H9 (cell line): ENCODE results near the gene RASSF5. TPM values are rescaled to one million over a fixed set of nuclear protein-coding genes. Genes with fewer than 3 reads are reported as not detected.

Source experiments
- DNase-seq: peaks from one replicate; pipeline ENCODE4 v3.0.0-alpha.2; 2017
- H2AFZ ChIP-seq: one replicate; pipeline ENCODE4 v1.6.1; 2013; ENCODE audit warnings: mild to moderate bottlenecking, low read length, control low read depth, moderate library complexity
- H2AK5ac ChIP-seq: 2 replicates; pipeline ENCODE4 v1.6.1; 2013; ENCODE audit warnings: low read length, control low read depth, mixed read lengths; ENCODE audit not compliant: insufficient read length
- H2BK120ac ChIP-seq: one replicate; pipeline ENCODE4 v1.6.1; 2013; ENCODE audit warnings: low read depth, mild to moderate bottlenecking, low read length, control low read depth, inconsistent platforms; ENCODE audit not compliant: poor library complexity, severe bottlenecking
- H2BK12ac ChIP-seq: 2 replicates; pipeline ENCODE4 v1.6.1; 2013; ENCODE audit warnings: low read length, control low read depth, mixed read lengths, low read depth; ENCODE audit not compliant: insufficient read length
- H2BK15ac ChIP-seq: 2 replicates; pipeline ENCODE4 v1.6.1; 2013; ENCODE audit warnings: low read depth, low read length, control low read depth
- H2BK20ac ChIP-seq: one replicate; pipeline ENCODE4 v1.6.1; 2013; ENCODE audit warnings: low read depth, mild to moderate bottlenecking, low read length, control low read depth, inconsistent platforms; ENCODE audit not compliant: poor library complexity, severe bottlenecking
- H2BK5ac ChIP-seq: 2 replicates; pipeline ENCODE4 v1.6.1; 2013; ENCODE audit warnings: low read length, control low read depth, mixed read lengths; ENCODE audit not compliant: insufficient read length
- H3K14ac ChIP-seq: 2 replicates; pipeline ENCODE4 v1.6.1; 2013; ENCODE audit warnings: low read length, control low read depth; ENCODE audit not compliant: insufficient read depth
- H3K18ac ChIP-seq: 2 replicates; pipeline ENCODE4 v1.6.1; 2013; ENCODE audit warnings: low read depth, mild to moderate bottlenecking, mixed read lengths, low read length, control low read depth; ENCODE audit not compliant: insufficient read length
- H3K23ac ChIP-seq: 2 replicates; pipeline ENCODE4 v1.6.1; 2013; ENCODE audit warnings: low read length, control low read depth, mixed read lengths, low read depth; ENCODE audit not compliant: insufficient read length
- H3K23me2 ChIP-seq: 2 replicates; pipeline ENCODE4 v1.6.1; 2013; ENCODE audit warnings: low read depth, mild to moderate bottlenecking, mixed read lengths, low read length, control low read depth; ENCODE audit not compliant: insufficient read length, poor library complexity, severe bottlenecking
- H3K27ac ChIP-seq: 2 replicates; pipeline ENCODE4 v1.5.1; 2013; ENCODE audit warnings: low read length, control low read depth, mixed read lengths, low read depth; ENCODE audit not compliant: insufficient read length
- H3K27me3 ChIP-seq: 2 replicates; pipeline ENCODE4 v1.6.1; 2013; ENCODE audit warnings: low read length, control low read depth, inconsistent platforms; ENCODE audit not compliant: insufficient read depth
- H3K4ac ChIP-seq: 2 replicates; pipeline ENCODE4 v1.6.1; 2013; ENCODE audit warnings: low read depth, mild to moderate bottlenecking, control low read depth, inconsistent platforms, low read length, moderate library complexity
- H3K4me1 ChIP-seq: 2 replicates; pipeline ENCODE4 v1.6.1; 2013; ENCODE audit warnings: low read length, control low read depth, inconsistent platforms; ENCODE audit not compliant: insufficient read depth
- H3K4me2 ChIP-seq: 2 replicates; pipeline ENCODE4 v1.6.1; 2013; ENCODE audit warnings: low read length, control low read depth, mixed read lengths; ENCODE audit not compliant: insufficient read length, insufficient read depth
- H3K56ac ChIP-seq: 2 replicates; pipeline ENCODE4 v1.6.1; 2013; ENCODE audit warnings: low read depth, mild to moderate bottlenecking, mixed read lengths, low read length, control low read depth; ENCODE audit not compliant: insufficient read length
- H3K79me1 ChIP-seq: 2 replicates; pipeline ENCODE4 v1.6.1; 2013; ENCODE audit warnings: low read depth, mild to moderate bottlenecking, moderate library complexity, low read length, control low read depth, inconsistent platforms; ENCODE audit not compliant: insufficient read depth, poor library complexity, severe bottlenecking
- H3K79me2 ChIP-seq: 2 replicates; pipeline ENCODE4 v1.6.1; 2013; ENCODE audit warnings: low read length, control low read depth, inconsistent platforms; ENCODE audit not compliant: insufficient read depth
- H3K9ac ChIP-seq: 2 replicates; pipeline ENCODE4 v1.6.1; 2013; ENCODE audit warnings: low read length, control low read depth, mixed read lengths; ENCODE audit not compliant: insufficient read length; ENCODE audit errors: extremely low read depth
- H3K9me3 ChIP-seq: one replicate; pipeline ENCODE4 v1.6.1; 2013; ENCODE audit warnings: low read depth, low read length, inconsistent platforms; ENCODE audit not compliant: control insufficient read depth
- H3T11ph ChIP-seq: one replicate; pipeline ENCODE4 v1.6.1; 2013; ENCODE audit warnings: mild to moderate bottlenecking, low read length, control low read depth, inconsistent platforms
- H4K20me1 ChIP-seq: one replicate; pipeline ENCODE4 v1.6.1; 2013; ENCODE audit not compliant: control insufficient read depth, insufficient read length, insufficient read depth
- H4K5ac ChIP-seq: 2 replicates; pipeline ENCODE4 v1.6.1; 2013; ENCODE audit warnings: low read depth, mild to moderate bottlenecking, mixed read lengths, low read length, control low read depth; ENCODE audit not compliant: insufficient read length
- H4K8ac ChIP-seq: replicated peaks from 2 replicates; pipeline ENCODE4 v1.6.1; 2013; ENCODE audit warnings: low read length, control low read depth, mixed read lengths, low read depth; ENCODE audit not compliant: insufficient read length
- H4K91ac ChIP-seq: 2 replicates; pipeline ENCODE4 v1.6.1; 2013; ENCODE audit warnings: low read depth, mild to moderate bottlenecking, moderate library complexity, mixed read lengths, low read length, control low read depth; ENCODE audit not compliant: insufficient read length
- H3K27ac Mint-ChIP-seq, 3 experiments: 2 replicates in 2 of 3; 3 replicates in 1 of 3; pipeline ENCODE4 v1.8.0; 2020 to 2021; ENCODE audit warnings: mixed read lengths in 3 of 3, mild to moderate bottlenecking in 1 of 3, moderate library complexity in 1 of 3
- H3K27me3 Mint-ChIP-seq: 2 replicates; pipeline ENCODE4 v1.8.0; 2021; ENCODE audit warnings: low read depth, mild to moderate bottlenecking, moderate library complexity, mixed read lengths
- H3K36me3 Mint-ChIP-seq, 3 experiments: 2 replicates in 2 of 3; 3 replicates in 1 of 3; pipeline ENCODE4 v1.8.0; 2020 to 2021; ENCODE audit warnings: low read depth in 3 of 3, mixed read lengths in 3 of 3; ENCODE audit not compliant: insufficient read depth in 1 of 3
- H3K4me1 Mint-ChIP-seq, 2 experiments: 2 replicates each; pipeline ENCODE4 v1.8.0; 2020; ENCODE audit warnings: mixed read lengths in 2 of 2
- H3K4me3 Mint-ChIP-seq, 2 experiments: 2 replicates in 1 of 2; 3 replicates in 1 of 2; pipeline ENCODE4 v1.8.0; 2020 to 2021; ENCODE audit warnings: mild to moderate bottlenecking in 2 of 2, mixed read lengths in 2 of 2, moderate library complexity in 1 of 2
- H3K9me3 Mint-ChIP-seq, 2 experiments: 2 replicates in 1 of 2; 3 replicates in 1 of 2; pipeline ENCODE4 v1.8.0; 2020; ENCODE audit warnings: mild to moderate bottlenecking in 2 of 2, mixed read lengths in 2 of 2, moderate library complexity in 1 of 2
- WGBS: extraction: QIAGEN DNeasy Blood & Tissue Kit; methylation state at CpG from one replicate; pipeline ENCODE4 v1.1.7; 2013; ENCODE audit warnings: missing lambda C conversion rate, low lambda C conversion rate, mixed read lengths; ENCODE audit not compliant: insufficient read length; ENCODE audit errors: extremely low coverage; 5-methylcytosine and 5-hydroxymethylcytosine counted together
- total RNA-seq: library from RNA; stranded (reverse); gene quantifications from 2 replicates; pipeline ENCODE4 v1.2.1, GENCODE V29; 2021
- TF ChIP-seq, protein P1 (sequence below): fragments of 200-600 bp; sonication (generic); conservative IDR thresholded peaks from 3 replicates; pipeline ENCODE4 v1.8.0; 2021; ENCODE audit warnings: antibody characterized with exemption, mild to moderate bottlenecking

The RASSF5 gene
- total RNA-seq, 1 experiment from 2014 or later = 0.50 TPM

DNA sequence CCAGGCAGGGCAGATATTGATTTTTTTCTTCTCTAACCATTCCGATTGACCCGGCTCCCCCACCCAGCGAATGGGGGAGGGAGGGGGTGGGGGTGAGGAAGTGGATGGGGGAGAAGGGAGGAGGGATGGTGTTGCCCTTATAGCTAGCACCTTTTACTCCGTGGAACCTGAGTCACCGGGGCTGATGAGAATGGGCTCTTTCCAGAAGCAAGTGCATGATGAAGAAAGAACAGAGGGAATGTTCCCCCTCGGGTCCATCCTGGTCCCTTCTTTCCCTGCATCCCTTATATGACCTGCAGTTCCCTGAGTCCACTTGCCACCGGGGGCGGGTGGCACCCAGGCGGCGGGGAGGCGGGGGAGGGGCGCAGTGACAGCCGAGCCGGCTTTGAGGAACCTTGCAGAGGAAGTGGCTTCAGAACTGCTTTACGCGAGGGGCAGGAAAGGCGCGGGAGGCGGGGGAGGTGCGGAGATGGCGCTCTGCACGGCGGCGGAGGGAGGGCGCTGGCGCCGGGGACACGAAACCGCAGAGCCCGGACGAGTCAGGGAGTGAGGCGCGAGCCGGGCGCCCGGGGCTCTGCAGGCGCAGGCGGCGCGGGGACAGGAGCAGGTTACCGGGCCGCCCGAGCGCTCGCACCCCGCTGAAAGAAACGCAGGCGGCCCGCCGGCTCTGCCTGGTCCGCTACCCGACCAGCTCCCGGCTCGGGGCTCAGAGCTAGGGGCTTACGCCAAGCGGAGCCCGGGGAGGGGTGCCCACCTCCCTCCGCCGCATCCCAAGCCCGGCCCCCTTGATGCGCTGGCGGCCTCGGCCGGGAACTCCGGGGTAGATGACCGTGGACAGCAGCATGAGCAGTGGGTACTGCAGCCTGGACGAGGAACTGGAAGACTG lies 49.7 kb downstream of the RASSF5 start:
- peak; percentile 70 for DNase-seq
- no peak overlapping the region for H2AK5ac ChIP-seq

More for the DNA sequence above, 49.7 kb downstream of the RASSF5 start:
- Histone ChIP-seq H3K27me3 (peaks cover 6% of the 10 kb centered on the region; the same call in 1 of the 2 replicates), H2AFZ (no peak overlapping the region), H2BK12ac (no peak overlapping the region), H3K79me2 (no peaks in the 10 kb centered on the region), H3K18ac (no peak overlapping the region), H3K23me2 (peaks cover 8% of the 10 kb centered on the region), H3K4ac (no peak overlapping the region), H4K8ac (no peak overlapping the region), H3K79me1 (no peaks in the 10 kb centered on the region), H2BK5ac (no peak overlapping the region), H3K9me3 (no peaks in the 10 kb centered on the region), H3K14ac (peak overlapping the region; percentile 46), H3K4me2 (peak overlapping the region; percentile 75), H3T11ph (no peak overlapping the region), H3K27ac (no peak overlapping the region), H2BK120ac (no peak overlapping the region), H2BK15ac (no peak overlapping the region), H3K56ac (no peak overlapping the region), H3K23ac (no peak overlapping the region), H3K9ac (no peak overlapping the region), H2BK20ac (no peak overlapping the region), H3K4me1 (no peaks in the 10 kb centered on the region), H4K20me1 (no peaks in the 10 kb centered on the region), H4K91ac (no peak overlapping the region), H4K5ac (no peak overlapping the region)
- Mint-ChIP-seq H3K27ac (peak overlapping the region in 1 of 3 experiments; percentile 76; a peak in 1 of 7 replicates), H3K4me3 (peak overlapping the region; percentile 68 to 81), H3K36me3 (no peaks in the 10 kb centered on the region), H3K27me3 (peaks cover 71% of the 10 kb centered on the region), H3K9me3 (no peaks in the 10 kb centered on the region), H3K4me1 (peaks cover 29 to 32% of the 10 kb centered on the region in 2 experiments)
- no CpG with 5 or more reads among the region's 67 CpGs for WGBS
- TF ChIP-seq, protein P1, sequence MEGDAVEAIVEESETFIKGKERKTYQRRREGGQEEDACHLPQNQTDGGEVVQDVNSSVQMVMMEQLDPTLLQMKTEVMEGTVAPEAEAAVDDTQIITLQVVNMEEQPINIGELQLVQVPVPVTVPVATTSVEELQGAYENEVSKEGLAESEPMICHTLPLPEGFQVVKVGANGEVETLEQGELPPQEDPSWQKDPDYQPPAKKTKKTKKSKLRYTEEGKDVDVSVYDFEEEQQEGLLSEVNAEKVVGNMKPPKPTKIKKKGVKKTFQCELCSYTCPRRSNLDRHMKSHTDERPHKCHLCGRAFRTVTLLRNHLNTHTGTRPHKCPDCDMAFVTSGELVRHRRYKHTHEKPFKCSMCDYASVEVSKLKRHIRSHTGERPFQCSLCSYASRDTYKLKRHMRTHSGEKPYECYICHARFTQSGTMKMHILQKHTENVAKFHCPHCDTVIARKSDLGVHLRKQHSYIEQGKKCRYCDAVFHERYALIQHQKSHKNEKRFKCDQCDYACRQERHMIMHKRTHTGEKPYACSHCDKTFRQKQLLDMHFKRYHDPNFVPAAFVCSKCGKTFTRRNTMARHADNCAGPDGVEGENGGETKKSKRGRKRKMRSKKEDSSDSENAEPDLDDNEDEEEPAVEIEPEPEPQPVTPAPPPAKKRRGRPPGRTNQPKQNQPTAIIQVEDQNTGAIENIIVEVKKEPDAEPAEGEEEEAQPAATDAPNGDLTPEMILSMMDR = no peak
